Measurements from ENCODE around the gene RANBP9. TPM values are rescaled to one million over a fixed set of nuclear protein-coding genes. Genes with fewer than 3 reads are reported as not detected.

Gene RANBP9
- total RNA-seq, 1 donor from 2014 or later = 44.8 TPM

DNA sequence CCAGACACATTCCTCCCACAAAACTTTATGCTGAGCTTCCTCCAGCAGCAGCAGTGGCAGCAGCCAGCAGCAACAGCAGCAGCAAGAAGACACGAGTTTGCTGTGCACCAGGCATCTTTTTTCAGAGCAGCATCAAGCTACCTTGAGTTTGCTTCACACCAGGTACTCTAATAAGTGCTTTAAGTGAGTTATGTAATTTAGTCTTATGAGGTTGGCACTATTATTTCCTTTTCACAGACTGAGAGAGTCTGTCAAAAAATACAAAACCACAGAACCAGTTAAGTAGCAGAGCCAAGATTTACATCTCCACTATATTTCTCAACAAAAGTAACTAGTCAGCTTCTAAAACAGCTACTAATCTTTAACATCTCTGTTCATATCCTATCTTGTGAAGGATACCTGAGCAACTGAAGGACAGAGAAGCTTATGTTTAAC is 23.7 kb downstream of the RANBP9 start:
- no peaks in the 10 kb centered on the region for H3K36me3 ChIP-seq
- no peaks in the 10 kb centered on the region for H3F3A ChIP-seq (ENCODE audit: low read depth)
- Mint-ChIP-seq H3K4me1 (no peaks in the 10 kb centered on the region), H3K9me3 (no peaks in the 10 kb centered on the region), H3K4me3 (no peak overlapping the region), H3K27ac (no peak overlapping the region), H3K36me3 (peaks cover 15% of the 10 kb centered on the region), H3K27me3 (ENCODE audit: insufficient read depth, low read depth) (peaks cover 2% of the 10 kb centered on the region)
- DNase-seq (ENCODE audit: low spot score) = no peak
- no peak overlapping the region for H3K27ac ChIP-seq
- H3K4me1 ChIP-seq = no peaks in the 10 kb centered on the region
- H2AFZ ChIP-seq (replicated peaks) = no peak overlapping the region
- H3K4me3 ChIP-seq = no peak overlapping the region
- peaks cover 91% of the 10 kb centered on the region for H3K79me2 ChIP-seq (ENCODE audit: low read depth)
- TF ChIP-seq, protein P1, sequence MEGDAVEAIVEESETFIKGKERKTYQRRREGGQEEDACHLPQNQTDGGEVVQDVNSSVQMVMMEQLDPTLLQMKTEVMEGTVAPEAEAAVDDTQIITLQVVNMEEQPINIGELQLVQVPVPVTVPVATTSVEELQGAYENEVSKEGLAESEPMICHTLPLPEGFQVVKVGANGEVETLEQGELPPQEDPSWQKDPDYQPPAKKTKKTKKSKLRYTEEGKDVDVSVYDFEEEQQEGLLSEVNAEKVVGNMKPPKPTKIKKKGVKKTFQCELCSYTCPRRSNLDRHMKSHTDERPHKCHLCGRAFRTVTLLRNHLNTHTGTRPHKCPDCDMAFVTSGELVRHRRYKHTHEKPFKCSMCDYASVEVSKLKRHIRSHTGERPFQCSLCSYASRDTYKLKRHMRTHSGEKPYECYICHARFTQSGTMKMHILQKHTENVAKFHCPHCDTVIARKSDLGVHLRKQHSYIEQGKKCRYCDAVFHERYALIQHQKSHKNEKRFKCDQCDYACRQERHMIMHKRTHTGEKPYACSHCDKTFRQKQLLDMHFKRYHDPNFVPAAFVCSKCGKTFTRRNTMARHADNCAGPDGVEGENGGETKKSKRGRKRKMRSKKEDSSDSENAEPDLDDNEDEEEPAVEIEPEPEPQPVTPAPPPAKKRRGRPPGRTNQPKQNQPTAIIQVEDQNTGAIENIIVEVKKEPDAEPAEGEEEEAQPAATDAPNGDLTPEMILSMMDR (IDR thresholded peaks at IDR 0.05) = no peak
- TF ChIP-seq EZH2phosphoT487 (IDR thresholded peaks at IDR 0.05) (no peak), EZH2 (IDR thresholded peaks at IDR 0.05) (no peak)
- no peaks in the 10 kb centered on the region for H3K27me3 ChIP-seq
- no peak overlapping the region for H3K4me2 ChIP-seq
- H4K20me1 ChIP-seq (ENCODE audit: low read depth) = peaks cover 12% of the 10 kb centered on the region
- H3K9me3 ChIP-seq (ENCODE audit: low read depth) = no peaks in the 10 kb centered on the region
- no peak overlapping the region for H3K9ac ChIP-seq

DNA sequence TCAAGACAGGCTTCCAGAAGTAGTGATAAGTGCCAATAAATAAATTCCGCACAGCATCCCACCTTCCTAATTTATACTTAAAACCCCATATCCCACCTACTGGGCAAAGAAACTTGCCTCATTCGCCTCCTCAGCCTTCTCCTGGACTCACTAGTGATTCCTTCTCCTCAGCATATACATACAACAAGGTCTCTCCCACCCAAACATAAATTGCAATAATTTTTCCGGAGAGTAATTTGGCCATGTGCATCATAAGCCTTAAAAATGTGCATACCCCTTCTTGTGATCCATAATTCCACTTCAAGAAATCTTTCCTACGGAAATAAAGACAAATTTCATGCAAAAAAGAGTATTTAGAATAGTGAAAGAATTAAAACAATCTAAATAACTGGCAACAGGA is 26.8 kb downstream of the RANBP9 start:
- H3K9ac ChIP-seq = no peak overlapping the region
- H3K36me3 ChIP-seq = peaks cover 4% of the 10 kb centered on the region
- no peak overlapping the region for H2AFZ ChIP-seq (replicated peaks)
- Mint-ChIP-seq H3K36me3 (peaks cover 20% of the 10 kb centered on the region), H3K27ac (no peak overlapping the region), H3K4me1 (no peaks in the 10 kb centered on the region), H3K9me3 (peaks cover 11% of the 10 kb centered on the region), H3K4me3 (no peak overlapping the region), H3K27me3 (ENCODE audit: insufficient read depth, low read depth) (peaks cover 2% of the 10 kb centered on the region)
- H3K79me2 ChIP-seq (ENCODE audit: low read depth) = peaks cover 93% of the 10 kb centered on the region
- H3K9me3 ChIP-seq (ENCODE audit: low read depth) = no peaks in the 10 kb centered on the region
- H4K20me1 ChIP-seq (ENCODE audit: low read depth) = peaks cover 12% of the 10 kb centered on the region
- H3K27ac ChIP-seq = no peak overlapping the region
- H3K4me1 ChIP-seq = no peaks in the 10 kb centered on the region
- H3K4me3 ChIP-seq = no peak overlapping the region
- no peak for DNase-seq (ENCODE audit: low spot score)
- H3K27me3 ChIP-seq = no peaks in the 10 kb centered on the region
- TF ChIP-seq EZH2 (IDR thresholded peaks at IDR 0.05) (no peak), EZH2phosphoT487 (IDR thresholded peaks at IDR 0.05) (no peak)
- TF ChIP-seq, protein P1 (IDR thresholded peaks at IDR 0.05) = no peak
- H3F3A ChIP-seq (ENCODE audit: low read depth) = no peaks in the 10 kb centered on the region
- H3K4me2 ChIP-seq = no peak overlapping the region

DNA sequence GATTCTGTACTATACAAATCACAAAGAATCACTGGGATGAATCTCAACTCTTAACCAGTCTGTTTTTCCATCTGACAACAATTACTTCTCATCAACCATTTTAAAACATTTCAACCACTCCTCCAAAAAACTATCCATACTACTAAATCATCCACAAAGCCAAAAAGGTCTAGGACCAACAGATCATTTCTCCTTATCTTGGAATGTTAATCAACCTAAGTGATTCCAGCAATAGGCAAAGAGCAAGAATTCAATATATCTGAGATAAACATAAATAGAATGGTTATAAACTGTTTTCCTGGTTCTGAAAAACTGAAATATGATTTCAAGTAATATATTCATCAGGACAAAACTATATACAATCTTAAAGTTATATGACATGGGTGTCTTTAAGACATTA is 28.6 kb downstream of the RANBP9 start:
- Mint-ChIP-seq H3K27ac (no peak overlapping the region), H3K36me3 (peaks cover 25% of the 10 kb centered on the region), H3K27me3 (ENCODE audit: insufficient read depth, low read depth) (peaks cover 6% of the 10 kb centered on the region), H3K4me1 (no peaks in the 10 kb centered on the region), H3K4me3 (no peak overlapping the region), H3K9me3 (peaks cover 22% of the 10 kb centered on the region)
- Histone ChIP-seq H3K4me1 (no peaks in the 10 kb centered on the region), H3K9ac (no peak overlapping the region), H3K79me2 (ENCODE audit: low read depth) (peaks cover 93% of the 10 kb centered on the region), H4K20me1 (ENCODE audit: low read depth) (peaks cover 8% of the 10 kb centered on the region), H3K36me3 (peaks cover 7% of the 10 kb centered on the region), H3F3A (ENCODE audit: low read depth) (no peaks in the 10 kb centered on the region), H3K4me3 (no peak overlapping the region), H3K9me3 (ENCODE audit: low read depth) (no peaks in the 10 kb centered on the region), H2AFZ (replicated peaks) (no peak overlapping the region), H3K4me2 (no peak overlapping the region), H3K27ac (no peak overlapping the region), H3K27me3 (no peaks in the 10 kb centered on the region)
- TF ChIP-seq, protein P1 (IDR thresholded peaks at IDR 0.05) = no peak
- no peak for TF ChIP-seq EZH2phosphoT487 (IDR thresholded peaks at IDR 0.05)
- no peak for TF ChIP-seq EZH2 (IDR thresholded peaks at IDR 0.05)
- no peak for DNase-seq (ENCODE audit: low spot score)

Data from neural progenitor cell (in vitro differentiated cells).